K562 (cell line): ENCODE data around the gene NEURL4. TPM values are rescaled to one million over a fixed set of nuclear protein-coding genes. Genes with fewer than 3 reads are reported as not detected.
A peak's percentile ranks its signal among the peaks of the same experiment; 100 is the strongest.

ENCODE experiments used
- JUND ChIP-seq, 2 experiments: IDR thresholded peaks; 2 replicates in 1 of 2; 3 replicates in 1 of 2; pipeline ENCODE4 v1.6.1; 2011; ENCODE audit warnings: borderline replicate concordance in 2 of 2, low read depth in 2 of 2, low read length in 2 of 2, improper control_type of control experiment in 1 of 2, missing biosample characterization in 1 of 2, missing genetic modification characterization in 1 of 2, missing genetic modification reagents in 1 of 2
- RAD21 ChIP-seq, 2 experiments: fragments of 250-450 bp in 1 of 2; fragments of 450-650 bp in 1 of 2; sonication (Bioruptor Pico) in 1 of 2; formaldehyde crosslinking in 1 of 2; IDR thresholded peaks in 1 of 2; conservative IDR thresholded peaks in 1 of 2; 2 replicates each; pipeline versions ENCODE4 v1.4.0 to v1.8.0; 2020 to 2022; ENCODE audit warnings: mild to moderate bottlenecking in 2 of 2, moderate library complexity in 1 of 2
- RB1 ChIP-seq: fragments of 450-650 bp; IDR thresholded peaks from 2 replicates; pipeline ENCODE4 v1.6.1; 2017; ENCODE audit warnings: low read depth, mild to moderate bottlenecking
- SMAD1 ChIP-seq: fragments of 150-350 bp; IDR thresholded peaks from 2 replicates; pipeline ENCODE4 v1.6.1; 2014; ENCODE audit warnings: low read length, low read depth; ENCODE audit not compliant: partially characterized antibody
- TARDBP ChIP-seq: fragments of 450-650 bp; IDR thresholded peaks from 2 replicates; pipeline ENCODE4 v1.6.1; 2016
- polyA plus RNA-seq, 8 experiments: library from polyadenylated mRNA; depleted of rRNA in 4 of 8; stranded (reverse) in 5 of 8; unstranded in 3 of 8; fragments of >200 nt; fragmentation: Nextera tagmentation in 2 of 8; fragmentation: Illumina TruSeq in 1 of 8; extraction: Ambion mirVana in 2 of 8; extraction: Trizol in 1 of 8; gene quantifications; 2 replicates each; pipeline versions ENCODE4 v1.2.1 to v1.2.3, GENCODE V29; 2011 to 2014; ENCODE audit warnings: inconsistent platforms in 1 of 8, missing spikeins in 1 of 8
- total RNA-seq, 7 experiments: library from RNA; depleted of rRNA in 6 of 7; stranded (reverse); fragments of >200 nt in 6 of 7; fragmentation: Illumina TruSeq in 2 of 7; extraction: Trizol in 2 of 7; gene quantifications; 2 replicates each; pipeline versions ENCODE4 v1.2.1 to v1.2.3, GENCODE V29; 2011 to 2021; ENCODE audit warnings: low replicate concordance in 1 of 7
- TF ChIP-seq, protein P1 (sequence below): sonication (generic); formaldehyde crosslinking; IDR thresholded peaks from 2 replicates; pipeline ENCODE4 v1.8.0; 2022; ENCODE audit warnings: missing genetic modification reagents, mild to moderate bottlenecking, borderline replicate concordance
- TF ChIP-seq, protein P2 (sequence below): fragments of 450-650 bp; IDR thresholded peaks from 2 replicates; pipeline ENCODE4 v1.6.1; 2017; ENCODE audit warnings: mild to moderate bottlenecking, moderate library complexity
- TF ChIP-seq, protein P3 (sequence below): fragments of 450-650 bp; formaldehyde crosslinking; IDR thresholded peaks from 2 replicates; pipeline ENCODE4 v1.4.0; 2020; ENCODE audit warnings: mild to moderate bottlenecking, moderate library complexity

Gene NEURL4
- total and polyA plus RNA-seq, 9 of the 15 experiments (the other 6 are each of a cell fraction or from before 2014, with no cell fraction given) = 0.08 to 37.4 (median 11.5) TPM

GRCh38 chr17:7356072-7356549 is 27.0 kb upstream of the NEURL4 start (continued):
- TF ChIP-seq, protein P1, sequence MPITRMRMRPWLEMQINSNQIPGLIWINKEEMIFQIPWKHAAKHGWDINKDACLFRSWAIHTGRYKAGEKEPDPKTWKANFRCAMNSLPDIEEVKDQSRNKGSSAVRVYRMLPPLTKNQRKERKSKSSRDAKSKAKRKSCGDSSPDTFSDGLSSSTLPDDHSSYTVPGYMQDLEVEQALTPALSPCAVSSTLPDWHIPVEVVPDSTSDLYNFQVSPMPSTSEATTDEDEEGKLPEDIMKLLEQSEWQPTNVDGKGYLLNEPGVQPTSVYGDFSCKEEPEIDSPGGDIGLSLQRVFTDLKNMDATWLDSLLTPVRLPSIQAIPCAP (CRISPR knock-in tag) = no peak
- peak; percentile 78 to 90 for TF ChIP-seq RAD21 (CRISPR knock-in tag; conservative IDR thresholded peaks at IDR 0.05 in 1 of 2, IDR thresholded peaks at IDR 0.05 in 1 of 2)
- TF ChIP-seq SMAD1 = no peak
- TF ChIP-seq RB1 = peak; percentile 42; the same call in 1 of the 2 replicates
- TF ChIP-seq, protein P2, sequence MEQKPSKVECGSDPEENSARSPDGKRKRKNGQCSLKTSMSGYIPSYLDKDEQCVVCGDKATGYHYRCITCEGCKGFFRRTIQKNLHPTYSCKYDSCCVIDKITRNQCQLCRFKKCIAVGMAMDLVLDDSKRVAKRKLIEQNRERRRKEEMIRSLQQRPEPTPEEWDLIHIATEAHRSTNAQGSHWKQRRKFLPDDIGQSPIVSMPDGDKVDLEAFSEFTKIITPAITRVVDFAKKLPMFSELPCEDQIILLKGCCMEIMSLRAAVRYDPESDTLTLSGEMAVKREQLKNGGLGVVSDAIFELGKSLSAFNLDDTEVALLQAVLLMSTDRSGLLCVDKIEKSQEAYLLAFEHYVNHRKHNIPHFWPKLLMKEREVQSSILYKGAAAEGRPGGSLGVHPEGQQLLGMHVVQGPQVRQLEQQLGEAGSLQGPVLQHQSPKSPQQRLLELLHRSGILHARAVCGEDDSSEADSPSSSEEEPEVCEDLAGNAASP = no peak
- TF ChIP-seq, protein P3, sequence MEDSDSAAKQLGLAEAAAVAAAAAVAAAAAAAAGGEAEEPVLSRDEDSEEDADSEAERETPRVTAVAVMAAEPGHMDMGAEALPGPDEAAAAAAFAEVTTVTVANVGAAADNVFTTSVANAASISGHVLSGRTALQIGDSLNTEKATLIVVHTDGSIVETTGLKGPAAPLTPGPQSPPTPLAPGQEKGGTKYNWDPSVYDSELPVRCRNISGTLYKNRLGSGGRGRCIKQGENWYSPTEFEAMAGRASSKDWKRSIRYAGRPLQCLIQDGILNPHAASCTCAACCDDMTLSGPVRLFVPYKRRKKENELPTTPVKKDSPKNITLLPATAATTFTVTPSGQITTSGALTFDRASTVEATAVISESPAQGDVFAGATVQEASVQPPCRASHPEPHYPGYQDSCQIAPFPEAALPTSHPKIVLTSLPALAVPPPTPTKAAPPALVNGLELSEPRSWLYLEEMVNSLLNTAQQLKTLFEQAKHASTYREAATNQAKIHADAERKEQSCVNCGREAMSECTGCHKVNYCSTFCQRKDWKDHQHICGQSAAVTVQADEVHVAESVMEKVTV (CRISPR knock-in tag) = peak; percentile 50
- TF ChIP-seq TARDBP = no peak
- 0 out of 2 replicates have a peak, but pooled peaks have one; percentile 20 for TF ChIP-seq JUND (IDR thresholded peaks at IDR 0.05; ENCODE audit: borderline replicate concordance, low read depth, low read length)
- TF ChIP-seq JUND (tag; IDR thresholded peaks at IDR 0.05; ENCODE audit: borderline replicate concordance, low read depth, low read length) = no peak; the same call in 2 of the 3 replicates
